HepG2 (cell line): ENCODE measurements around the gene APOD.

Experiments
- CTCF ChIP-seq: sonication (generic); formaldehyde crosslinking; IDR thresholded peaks from 2 replicates; pipeline ENCODE4 v1.5.0; 2020; ENCODE audit warnings: mild to moderate bottlenecking, missing genetic modification reagents, moderate library complexity
- TAF1 ChIP-seq: sonication (generic); formaldehyde crosslinking; IDR thresholded peaks from 2 replicates; pipeline ENCODE4 v1.4.0; 2020; ENCODE audit warnings: missing genetic modification reagents
- ZNF282 ChIP-seq: fragments of 450-650 bp; IDR thresholded peaks from 2 replicates; pipeline ENCODE4 v1.6.1; 2018; ENCODE audit not compliant: partially characterized antibody

- TF ChIP-seq TAF1 (CRISPR knock-in tag) (no peak), ZNF282 (no peak), CTCF (CRISPR knock-in tag) (no peak)
Measured at GRCh38 chr3:195573611-195574496, 9.9 kb downstream of the APOD start.
